ENCODE results near the gene DPH1. TPM values are rescaled to one million over a fixed set of nuclear protein-coding genes. Genes with fewer than 3 reads are reported as not detected.

DPH1 gene
- total and polyA plus RNA-seq, 4 donors = 9.8 to 24.6 (median 19.4) TPM

DNA sequence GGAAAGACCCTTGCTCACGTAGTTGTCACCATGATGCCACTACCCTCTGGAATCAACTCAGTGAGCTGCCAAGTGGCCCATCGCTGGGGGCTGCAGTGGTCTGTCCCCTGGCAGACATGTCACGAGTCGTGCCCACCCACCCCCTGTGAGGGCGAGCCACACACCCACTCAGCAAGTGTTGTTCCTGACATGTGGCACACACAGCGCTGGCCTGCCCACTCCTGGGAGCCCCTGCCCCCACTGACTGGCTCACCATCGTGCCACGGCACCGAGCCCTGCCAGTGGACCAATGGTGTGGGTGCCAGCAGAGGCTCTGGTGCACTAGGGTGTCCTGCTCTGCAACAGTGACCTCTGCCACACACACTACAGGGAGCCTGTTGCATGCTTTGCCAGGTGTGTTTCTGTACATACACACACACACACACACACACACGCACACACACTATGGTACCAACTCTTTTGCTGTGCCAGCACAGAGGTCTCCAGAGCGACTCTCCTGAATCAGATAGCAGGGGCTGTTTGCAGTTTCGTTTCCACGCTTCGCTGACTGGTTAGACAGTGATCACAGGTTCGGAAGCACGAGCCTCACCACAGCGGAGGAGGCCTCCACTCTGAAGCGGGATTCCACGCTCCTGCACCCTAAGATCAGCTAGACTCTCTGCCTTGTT is 12.5 kb upstream of the DPH1 start:
- H3K9ac ChIP-seq (ENCODE audit: low read depth in 1 of 2, low read length in 2 of 2) = no peak overlapping the region
- no peak overlapping the region for H3K4me3 ChIP-seq (ENCODE audit: low read depth in 1 of 3, low read length in 3 of 3)
- DNase-seq (ENCODE audit: low spot score) = no peak
- H3K4me1 ChIP-seq (ENCODE audit: control insufficient read depth in 4 of 4, insufficient read depth in 4 of 4, low read length in 3 of 4) = peaks cover 10 to 54% (median 23%) of the 10 kb centered on the region in 4 donors
- H3K27ac ChIP-seq (ENCODE audit: low read depth in 1 of 2, low read length in 2 of 2) = no peak overlapping the region
- H3K36me3 ChIP-seq (ENCODE audit: control insufficient read depth in 4 of 4, insufficient read depth in 3 of 4, low read depth in 1 of 4, low read length in 3 of 4) = no peaks in the 10 kb centered on the region
- H3K9me3 ChIP-seq (ENCODE audit: control insufficient read depth in 4 of 4, low read length in 3 of 4) = no peaks in the 10 kb centered on the region
- TF ChIP-seq NR2F2 (IDR thresholded peaks at IDR 0.05) (no peak), RXRA (IDR thresholded peaks at IDR 0.05) (peak in 1 of 2 donors; percentile 20), FOXA2 (IDR thresholded peaks at IDR 0.05) (no peak), SP1 (IDR thresholded peaks at IDR 0.05) (no peak)
- TF ChIP-seq, protein P1, sequence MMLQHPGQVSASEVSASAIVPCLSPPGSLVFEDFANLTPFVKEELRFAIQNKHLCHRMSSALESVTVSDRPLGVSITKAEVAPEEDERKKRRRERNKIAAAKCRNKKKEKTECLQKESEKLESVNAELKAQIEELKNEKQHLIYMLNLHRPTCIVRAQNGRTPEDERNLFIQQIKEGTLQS (IDR thresholded peaks at IDR 0.05) = no peak
- TF ChIP-seq, protein P2, sequence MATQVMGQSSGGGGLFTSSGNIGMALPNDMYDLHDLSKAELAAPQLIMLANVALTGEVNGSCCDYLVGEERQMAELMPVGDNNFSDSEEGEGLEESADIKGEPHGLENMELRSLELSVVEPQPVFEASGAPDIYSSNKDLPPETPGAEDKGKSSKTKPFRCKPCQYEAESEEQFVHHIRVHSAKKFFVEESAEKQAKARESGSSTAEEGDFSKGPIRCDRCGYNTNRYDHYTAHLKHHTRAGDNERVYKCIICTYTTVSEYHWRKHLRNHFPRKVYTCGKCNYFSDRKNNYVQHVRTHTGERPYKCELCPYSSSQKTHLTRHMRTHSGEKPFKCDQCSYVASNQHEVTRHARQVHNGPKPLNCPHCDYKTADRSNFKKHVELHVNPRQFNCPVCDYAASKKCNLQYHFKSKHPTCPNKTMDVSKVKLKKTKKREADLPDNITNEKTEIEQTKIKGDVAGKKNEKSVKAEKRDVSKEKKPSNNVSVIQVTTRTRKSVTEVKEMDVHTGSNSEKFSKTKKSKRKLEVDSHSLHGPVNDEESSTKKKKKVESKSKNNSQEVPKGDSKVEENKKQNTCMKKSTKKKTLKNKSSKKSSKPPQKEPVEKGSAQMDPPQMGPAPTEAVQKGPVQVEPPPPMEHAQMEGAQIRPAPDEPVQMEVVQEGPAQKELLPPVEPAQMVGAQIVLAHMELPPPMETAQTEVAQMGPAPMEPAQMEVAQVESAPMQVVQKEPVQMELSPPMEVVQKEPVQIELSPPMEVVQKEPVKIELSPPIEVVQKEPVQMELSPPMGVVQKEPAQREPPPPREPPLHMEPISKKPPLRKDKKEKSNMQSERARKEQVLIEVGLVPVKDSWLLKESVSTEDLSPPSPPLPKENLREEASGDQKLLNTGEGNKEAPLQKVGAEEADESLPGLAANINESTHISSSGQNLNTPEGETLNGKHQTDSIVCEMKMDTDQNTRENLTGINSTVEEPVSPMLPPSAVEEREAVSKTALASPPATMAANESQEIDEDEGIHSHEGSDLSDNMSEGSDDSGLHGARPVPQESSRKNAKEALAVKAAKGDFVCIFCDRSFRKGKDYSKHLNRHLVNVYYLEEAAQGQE (IDR thresholded peaks at IDR 0.05) = no peak
- WGBS = 75% methylated on average over 19 of the region's 19 CpGs
- no peaks in the 10 kb centered on the region for H3K27me3 ChIP-seq (ENCODE audit: control insufficient read depth in 4 of 4, insufficient read depth in 4 of 4, low read length in 3 of 4)

DNA sequence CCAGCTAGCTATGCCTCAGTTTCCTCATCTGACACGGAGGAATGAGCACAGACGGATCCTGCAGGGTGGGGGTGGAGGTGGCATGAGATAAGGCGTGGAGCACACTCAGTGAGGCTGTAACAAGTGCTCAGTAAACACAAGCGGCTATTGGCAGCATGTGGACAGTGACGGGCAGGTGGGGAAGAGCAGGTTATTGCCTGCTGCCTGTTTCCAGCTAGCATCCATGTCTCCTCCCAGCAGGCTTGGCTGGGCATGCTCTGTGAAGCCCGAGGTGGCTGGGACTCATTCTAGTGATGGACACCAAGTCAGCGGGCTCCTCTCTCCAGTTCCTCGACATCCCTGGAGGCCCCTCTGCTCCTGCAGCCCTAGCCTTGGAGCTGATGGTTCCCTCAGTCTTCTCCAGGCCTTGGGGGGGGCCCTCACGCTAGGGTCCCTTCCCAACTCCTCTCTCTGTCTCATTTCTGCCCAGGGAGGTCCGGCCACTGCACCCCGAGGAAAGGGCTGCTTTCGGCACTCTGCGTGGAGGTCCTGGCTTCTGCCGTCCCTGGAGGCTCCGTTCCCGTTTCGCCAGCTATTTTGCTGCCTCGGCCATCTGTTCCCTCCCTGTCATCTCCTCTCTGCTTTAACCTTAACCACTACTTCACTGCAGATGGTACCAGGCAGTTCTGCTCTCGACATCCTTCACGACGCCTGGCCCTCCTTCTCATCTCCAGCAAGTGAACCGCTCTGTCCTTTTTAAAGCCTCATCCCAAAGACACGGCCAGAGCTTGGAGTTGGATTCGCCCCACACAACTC is 11.0 kb upstream of the DPH1 start:
- no peak for DNase-seq (ENCODE audit: low spot score)
- no peaks in the 10 kb centered on the region for H3K36me3 ChIP-seq (ENCODE audit: control insufficient read depth in 4 of 4, insufficient read depth in 3 of 4, low read depth in 1 of 4, low read length in 3 of 4)
- no peaks in the 10 kb centered on the region for H3K9me3 ChIP-seq (ENCODE audit: control insufficient read depth in 4 of 4, low read length in 3 of 4)
- H3K4me3 ChIP-seq (ENCODE audit: low read depth in 1 of 3, low read length in 3 of 3) = no peak overlapping the region
- TF ChIP-seq, protein P3, sequence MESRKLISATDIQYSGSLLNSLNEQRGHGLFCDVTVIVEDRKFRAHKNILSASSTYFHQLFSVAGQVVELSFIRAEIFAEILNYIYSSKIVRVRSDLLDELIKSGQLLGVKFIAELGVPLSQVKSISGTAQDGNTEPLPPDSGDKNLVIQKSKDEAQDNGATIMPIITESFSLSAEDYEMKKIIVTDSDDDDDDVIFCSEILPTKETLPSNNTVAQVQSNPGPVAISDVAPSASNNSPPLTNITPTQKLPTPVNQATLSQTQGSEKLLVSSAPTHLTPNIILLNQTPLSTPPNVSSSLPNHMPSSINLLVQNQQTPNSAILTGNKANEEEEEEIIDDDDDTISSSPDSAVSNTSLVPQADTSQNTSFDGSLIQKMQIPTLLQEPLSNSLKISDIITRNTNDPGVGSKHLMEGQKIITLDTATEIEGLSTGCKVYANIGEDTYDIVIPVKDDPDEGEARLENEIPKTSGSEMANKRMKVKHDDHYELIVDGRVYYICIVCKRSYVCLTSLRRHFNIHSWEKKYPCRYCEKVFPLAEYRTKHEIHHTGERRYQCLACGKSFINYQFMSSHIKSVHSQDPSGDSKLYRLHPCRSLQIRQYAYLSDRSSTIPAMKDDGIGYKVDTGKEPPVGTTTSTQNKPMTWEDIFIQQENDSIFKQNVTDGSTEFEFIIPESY (IDR thresholded peaks at IDR 0.05) = no peak
- TF ChIP-seq GABPA (IDR thresholded peaks at IDR 0.05 in 1 of 2, conservative IDR thresholded peaks at IDR 0.05 in 1 of 2) (no peak), HNF4G (IDR thresholded peaks at IDR 0.05) (no peak), TAF1 (conservative IDR thresholded peaks at IDR 0.05) (no peak), RXRA (IDR thresholded peaks at IDR 0.05) (no peak), FOXA1 (IDR thresholded peaks at IDR 0.05) (no peak), JUND (IDR thresholded peaks at IDR 0.05) (no peak), NR2F2 (IDR thresholded peaks at IDR 0.05) (no peak), EGR1 (IDR thresholded peaks at IDR 0.05; ENCODE audit: low read depth in 2 of 2) (no peak), YY1 (IDR thresholded peaks at IDR 0.05) (no peak), FOXA2 (IDR thresholded peaks at IDR 0.05) (no peak)
- TF ChIP-seq, protein P1 (IDR thresholded peaks at IDR 0.05) = no peak
- TF ChIP-seq, protein P4, sequence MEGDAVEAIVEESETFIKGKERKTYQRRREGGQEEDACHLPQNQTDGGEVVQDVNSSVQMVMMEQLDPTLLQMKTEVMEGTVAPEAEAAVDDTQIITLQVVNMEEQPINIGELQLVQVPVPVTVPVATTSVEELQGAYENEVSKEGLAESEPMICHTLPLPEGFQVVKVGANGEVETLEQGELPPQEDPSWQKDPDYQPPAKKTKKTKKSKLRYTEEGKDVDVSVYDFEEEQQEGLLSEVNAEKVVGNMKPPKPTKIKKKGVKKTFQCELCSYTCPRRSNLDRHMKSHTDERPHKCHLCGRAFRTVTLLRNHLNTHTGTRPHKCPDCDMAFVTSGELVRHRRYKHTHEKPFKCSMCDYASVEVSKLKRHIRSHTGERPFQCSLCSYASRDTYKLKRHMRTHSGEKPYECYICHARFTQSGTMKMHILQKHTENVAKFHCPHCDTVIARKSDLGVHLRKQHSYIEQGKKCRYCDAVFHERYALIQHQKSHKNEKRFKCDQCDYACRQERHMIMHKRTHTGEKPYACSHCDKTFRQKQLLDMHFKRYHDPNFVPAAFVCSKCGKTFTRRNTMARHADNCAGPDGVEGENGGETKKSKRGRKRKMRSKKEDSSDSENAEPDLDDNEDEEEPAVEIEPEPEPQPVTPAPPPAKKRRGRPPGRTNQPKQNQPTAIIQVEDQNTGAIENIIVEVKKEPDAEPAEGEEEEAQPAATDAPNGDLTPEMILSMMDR (IDR thresholded peaks at IDR 0.05; ENCODE audit: low read depth, low read length, missing input control) = no peak
- H3K27me3 ChIP-seq (ENCODE audit: control insufficient read depth in 4 of 4, insufficient read depth in 4 of 4, low read length in 3 of 4) = no peaks in the 10 kb centered on the region
- 86% methylated on average over 24 of the region's 24 CpGs for WGBS
- H3K9ac ChIP-seq (ENCODE audit: low read depth in 1 of 2, low read length in 2 of 2) = no peak overlapping the region
- no peak overlapping the region for H3K27ac ChIP-seq (ENCODE audit: low read depth in 1 of 2, low read length in 2 of 2)
- peaks cover 9 to 55% (median 26%) of the 10 kb centered on the region in 4 donors for H3K4me1 ChIP-seq (ENCODE audit: control insufficient read depth in 4 of 4, insufficient read depth in 4 of 4, low read length in 3 of 4)

Data from liver (tissue), 9 donors.